Progenitor cell of endocrine pancreas (in vitro differentiated cells): Measurements from ENCODE around the gene RAVER2. TPM values are rescaled to one million over a fixed set of nuclear protein-coding genes. Genes with fewer than 3 reads are reported as not detected.
A peak's percentile ranks its signal among the peaks of the same experiment; 100 is the strongest.

ENCODE experiments used
- DNase-seq: peaks from one replicate; pipeline ENCODE4 v3.0.0; 2021; ENCODE audit warnings: low spot score; ENCODE audit not compliant: unreplicated experiment
- H3K27ac Mint-ChIP-seq: 2 replicates; pipeline ENCODE4 v1.8.0; 2021; ENCODE audit warnings: mild to moderate bottlenecking, moderate library complexity, mixed read lengths
- H3K27me3 Mint-ChIP-seq: 2 replicates; pipeline ENCODE4 v1.8.0; 2021; ENCODE audit warnings: mixed read lengths
- H3K36me3 Mint-ChIP-seq: 2 replicates; pipeline ENCODE4 v1.8.0; 2022; ENCODE audit warnings: mixed read lengths; ENCODE audit not compliant: insufficient read depth
- H3K4me1 Mint-ChIP-seq: 2 replicates; pipeline ENCODE4 v1.8.0; 2021; ENCODE audit warnings: low read depth, mixed read lengths
- H3K4me3 Mint-ChIP-seq: 2 replicates; pipeline ENCODE4 v1.8.0; 2021; ENCODE audit warnings: low read depth, mild to moderate bottlenecking, moderate library complexity, mixed read lengths
- H3K9me3 Mint-ChIP-seq: 2 replicates; pipeline ENCODE4 v1.8.0; 2021; ENCODE audit warnings: low read depth, mixed read lengths
- CTCF ChIP-seq: fragments of 200-600 bp; sonication (generic); IDR thresholded peaks from one replicate; pipeline ENCODE4 v1.5.0; 2021; ENCODE audit warnings: antibody characterized with exemption, mild to moderate bottlenecking; ENCODE audit not compliant: unreplicated experiment
- total RNA-seq: library from RNA; stranded (reverse); gene quantifications from 2 replicates; pipeline ENCODE4 v1.2.1, GENCODE V29; 2021

Gene RAVER2
- total RNA-seq, 1 donor from 2014 or later, result 33.8 TPM

GRCh38 chr1:64836802-64837201, 91.9 kb downstream of the RAVER2 start:
- peak overlapping the region; percentile 10 for H3K27ac Mint-ChIP-seq
- no peaks in the 10 kb centered on the region for H3K9me3 Mint-ChIP-seq
- peaks cover 26% of the 10 kb centered on the region for H3K36me3 Mint-ChIP-seq
- no peak for DNase-seq
- H3K27me3 Mint-ChIP-seq, result no peaks in the 10 kb centered on the region
- H3K4me3 Mint-ChIP-seq, result no peak overlapping the region
- no peak for TF ChIP-seq CTCF
- peaks cover 3% of the 10 kb centered on the region for H3K4me1 Mint-ChIP-seq

GRCh38 chr1:64838486-64838885, 93.6 kb downstream of the RAVER2 start:
- Mint-ChIP-seq H3K4me3 (no peak overlapping the region), H3K27me3 (no peaks in the 10 kb centered on the region), H3K36me3 (peaks cover 24% of the 10 kb centered on the region), H3K4me1 (peaks cover 3% of the 10 kb centered on the region), H3K27ac (no peak overlapping the region), H3K9me3 (no peaks in the 10 kb centered on the region)
- no peak for TF ChIP-seq CTCF
- DNase-seq, result no peak

- peak overlapping the region; percentile 56 for H3K27ac Mint-ChIP-seq
Observed at GRCh38 chr1:64839261-64839660, 94.4 kb downstream of the RAVER2 start.

GRCh38 chr1:64839732-64840405, 95.0 kb downstream of the RAVER2 start:
- H3K4me1 Mint-ChIP-seq, result peaks cover 3% of the 10 kb centered on the region
- DNase-seq, result no peak
- H3K27ac Mint-ChIP-seq, result peak overlapping the region; percentile 56

More at GRCh38 chr1:64839261-64839660, 94.4 kb downstream of the RAVER2 start:
- H3K36me3 Mint-ChIP-seq, result peaks cover 26% of the 10 kb centered on the region
- H3K9me3 Mint-ChIP-seq, result no peaks in the 10 kb centered on the region
- TF ChIP-seq CTCF, result no peak
- no peak overlapping the region for H3K4me3 Mint-ChIP-seq
- H3K4me1 Mint-ChIP-seq, result peaks cover 3% of the 10 kb centered on the region
- no peak for DNase-seq
- H3K27me3 Mint-ChIP-seq, result no peaks in the 10 kb centered on the region

More at GRCh38 chr1:64839732-64840405, 95.0 kb downstream of the RAVER2 start:
- no peak overlapping the region for H3K4me3 Mint-ChIP-seq
- H3K36me3 Mint-ChIP-seq, result peaks cover 26% of the 10 kb centered on the region
- TF ChIP-seq CTCF, result no peak
- no peaks in the 10 kb centered on the region for H3K9me3 Mint-ChIP-seq
- H3K27me3 Mint-ChIP-seq, result no peaks in the 10 kb centered on the region
